HG02642 (cell line): ENCODE data around the gene IFT57.

Experiments
- ATAC-seq: cut with Tn5 transposase; IDR thresholded peaks from one replicate; pipeline ENCODE4 v1.9.1; 2021; ENCODE audit warnings: mild to moderate bottlenecking; ENCODE audit not compliant: unreplicated experiment, poor library complexity

Gene IFT57

GRCh38 chr3:108221393-108221792 lies 831 bp downstream of the IFT57 start:
- no peak for ATAC-seq

- ATAC-seq = no peak
Measured at GRCh38 chr3:108219336-108219735, 2.9 kb downstream of the IFT57 start.

- no peak for ATAC-seq
Measured at GRCh38 chr3:108218811-108219210, 3.4 kb downstream of the IFT57 start.

GRCh38 chr3:108215871-108216270 lies 6.4 kb downstream of the IFT57 start:
- no peak for ATAC-seq

DNA sequence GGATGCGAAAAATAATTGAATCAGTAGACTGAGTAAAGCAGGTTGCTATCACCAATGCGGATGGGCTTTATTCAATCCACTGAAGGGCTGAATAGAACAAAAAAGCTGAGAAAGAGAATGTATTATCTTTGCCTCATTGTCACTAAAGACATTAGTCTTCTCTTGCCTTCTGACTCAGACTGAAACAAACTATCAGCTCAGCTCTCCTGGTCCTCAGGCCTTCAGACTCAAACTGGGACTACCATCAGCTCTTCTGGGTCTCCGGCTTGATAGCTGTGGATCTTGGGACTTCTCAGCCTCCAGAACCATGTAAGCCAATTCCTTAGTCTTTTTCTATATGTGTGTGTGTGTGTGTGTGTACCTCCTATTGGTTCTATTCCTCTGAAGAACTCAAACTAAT lies 12.6 kb downstream of the IFT57 start:
- peak; percentile 62 for ATAC-seq

GRCh38 chr3:108208831-108209230 lies 13.4 kb downstream of the IFT57 start:
- ATAC-seq = peak; percentile 89

GRCh38 chr3:108202834-108203233 lies 19.4 kb downstream of the IFT57 start:
- no peak for ATAC-seq

DNA sequence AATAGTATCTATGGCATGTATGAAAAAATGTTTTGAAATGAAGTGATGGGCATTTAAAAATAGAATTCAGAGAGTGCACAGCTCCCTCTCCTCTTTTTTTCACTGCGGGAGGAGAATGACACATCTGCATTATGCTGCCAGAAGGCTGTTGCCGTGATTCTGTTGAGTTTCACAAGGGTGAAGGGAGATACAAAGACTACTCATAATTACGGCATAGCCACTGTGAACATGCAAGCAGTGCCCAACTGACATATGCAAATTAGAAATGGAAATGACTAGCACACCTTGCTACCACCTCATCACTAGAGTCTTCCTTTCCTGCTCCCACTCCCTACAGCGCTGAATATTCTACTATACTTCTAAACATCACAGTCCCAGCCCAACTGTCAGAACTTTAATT lies 20.1 kb downstream of the IFT57 start:
- ATAC-seq = no peak

- no peak for ATAC-seq
Measured at GRCh38 chr3:108201258-108201657, 21.0 kb downstream of the IFT57 start.

- no peak for ATAC-seq
Measured at GRCh38 chr3:108200578-108200977, 21.6 kb downstream of the IFT57 start.

GRCh38 chr3:108200024-108200423 lies 22.2 kb downstream of the IFT57 start:
- no peak for ATAC-seq

GRCh38 chr3:108191394-108191793 lies 30.8 kb downstream of the IFT57 start:
- no peak for ATAC-seq

DNA sequence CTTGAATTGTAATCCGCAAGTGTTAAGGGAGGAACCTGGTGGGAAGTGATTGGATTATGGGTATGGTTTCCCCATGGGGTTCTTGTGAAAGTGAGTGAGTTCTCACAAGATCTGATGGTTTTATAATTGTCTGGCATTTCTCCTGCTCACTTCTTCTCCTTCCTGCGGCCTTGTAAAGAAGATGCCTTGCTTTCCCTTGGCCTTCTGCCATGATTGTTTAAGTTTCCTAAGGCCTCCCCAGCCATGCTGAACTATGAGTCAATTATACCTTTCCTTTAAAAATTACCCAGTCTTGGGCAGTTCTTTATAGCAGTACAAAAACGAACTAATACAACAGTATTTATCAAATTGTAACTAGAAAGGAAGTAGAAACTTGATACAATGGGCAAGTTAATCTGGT lies 31.9 kb downstream of the IFT57 start:
- ATAC-seq = no peak

DNA sequence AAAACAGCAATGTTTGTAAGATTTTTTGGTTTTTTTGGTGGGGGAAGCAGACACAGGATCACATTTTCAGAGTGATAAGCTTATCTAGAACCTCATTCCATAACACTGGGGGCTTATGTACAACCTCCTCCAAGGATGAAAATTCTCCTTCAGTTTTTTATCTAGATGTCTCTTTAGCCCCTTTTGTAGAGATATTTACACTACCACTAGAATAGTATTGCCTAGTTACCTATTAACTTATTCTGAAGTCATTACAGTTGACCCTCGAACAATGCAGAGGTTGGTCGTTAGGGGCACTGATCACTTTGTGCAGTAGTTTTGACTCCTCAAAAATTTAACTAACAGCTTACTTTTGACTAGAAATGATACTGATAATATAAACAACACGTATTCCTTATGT lies 32.8 kb downstream of the IFT57 start:
- ATAC-seq = no peak

DNA sequence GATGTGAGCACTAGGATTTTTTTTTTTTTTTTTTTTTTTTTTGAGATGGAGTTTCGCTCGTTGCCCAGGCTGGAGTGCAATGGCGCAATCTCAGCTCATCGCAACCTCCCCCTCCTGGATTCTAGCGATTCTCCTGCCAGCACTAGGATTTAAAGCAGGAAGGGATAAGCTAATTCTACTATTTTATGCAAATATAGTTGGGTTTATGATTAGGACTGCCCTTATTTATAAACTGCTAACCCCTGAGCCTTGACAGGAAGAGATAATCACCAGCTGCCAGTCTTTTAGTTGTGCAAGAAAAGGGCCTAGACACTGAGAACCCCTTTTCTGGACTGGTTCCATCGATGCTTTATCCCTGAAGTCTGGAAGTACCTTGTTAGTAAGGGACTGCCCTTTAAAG lies 36.7 kb downstream of the IFT57 start:
- ATAC-seq = no peak

DNA sequence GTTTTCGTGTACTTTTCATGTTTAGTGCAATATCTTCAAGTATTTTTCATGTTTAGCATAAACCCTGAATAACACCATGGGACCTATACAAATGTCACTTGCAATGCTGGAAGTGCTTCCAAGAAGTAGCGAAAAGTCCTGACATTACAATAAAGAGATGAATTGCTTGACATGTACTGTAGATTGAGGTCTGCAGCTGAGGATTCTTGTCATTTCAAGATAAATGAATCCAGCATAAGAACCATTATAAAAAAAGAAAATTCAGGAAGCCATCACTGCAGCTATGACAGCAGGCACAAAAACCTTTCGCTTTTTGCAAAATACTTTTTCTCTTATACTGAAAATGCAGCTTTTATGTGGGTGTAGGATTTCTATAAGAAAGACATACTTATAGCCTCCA lies 37.4 kb downstream of the IFT57 start:
- ATAC-seq = no peak

- ATAC-seq = no peak
Measured at GRCh38 chr3:108183971-108184370, 38.3 kb downstream of the IFT57 start.

- ATAC-seq = no peak
Measured at GRCh38 chr3:108183181-108183580, 39.0 kb downstream of the IFT57 start.

- ATAC-seq = no peak
Measured at GRCh38 chr3:108182339-108182738, 39.9 kb downstream of the IFT57 start.

DNA sequence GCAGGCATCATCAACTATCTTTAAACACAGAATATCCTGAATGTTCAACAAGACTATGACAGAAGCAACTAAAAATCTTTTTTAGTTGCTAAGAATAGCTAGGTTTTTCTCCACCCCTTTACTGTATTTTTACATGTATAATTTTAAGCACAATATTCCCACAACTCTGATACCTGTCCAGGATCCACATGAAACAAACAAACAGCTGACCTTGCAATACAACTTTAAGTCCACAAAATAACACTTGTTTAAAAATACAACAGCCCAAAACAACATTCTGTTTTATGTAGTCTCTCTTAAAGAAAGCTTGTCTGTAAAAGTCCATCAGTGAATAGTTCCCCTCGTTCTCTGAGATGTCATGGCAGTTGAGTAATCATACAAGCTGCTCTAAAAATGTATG lies 41.1 kb downstream of the IFT57 start:
- no peak for ATAC-seq

- no peak for ATAC-seq
Measured at GRCh38 chr3:108180194-108180593, 42.0 kb downstream of the IFT57 start.

GRCh38 chr3:108178676-108179075 lies 43.5 kb downstream of the IFT57 start:
- no peak for ATAC-seq

DNA sequence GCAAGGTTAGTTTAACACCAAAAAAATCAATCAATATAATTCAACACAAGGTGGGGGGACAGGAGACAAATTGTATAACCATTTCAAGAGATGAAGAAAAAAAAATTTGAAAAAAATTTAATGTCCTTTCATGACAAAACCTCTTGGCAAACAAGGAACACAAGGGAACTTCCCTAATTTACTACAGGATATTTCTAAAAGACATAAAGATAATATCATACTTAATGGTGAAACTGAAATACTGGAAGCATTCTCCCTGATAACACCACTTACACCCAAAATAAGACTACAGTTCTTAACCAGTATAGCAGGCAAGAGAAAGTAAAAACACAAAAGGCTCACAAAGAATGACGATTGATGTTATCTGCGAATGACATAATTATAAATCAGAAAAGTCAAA lies 44.7 kb downstream of the IFT57 start:
- no peak for ATAC-seq
